Daoy (cell line): ENCODE data around the gene EFCAB8. TPM values are rescaled to one million over a fixed set of nuclear protein-coding genes. Genes with fewer than 3 reads are reported as not detected.
"Not testable (repeated sequence)": the region's sequence is repeated elsewhere in the genome, so short reads cannot be mapped to it uniquely, and the experiment has no call there.

Source experiments
- DNase-seq: peaks from one replicate; pipeline ENCODE4 v3.0.0-alpha.2; 2015; ENCODE audit warnings: low read depth
- total RNA-seq: library from RNA; depleted of rRNA; stranded (reverse); fragments of >200 nt; shearing (Covaris generic); gene quantifications from 2 replicates; pipeline ENCODE4 v1.2.3, GENCODE V29; 2014

Gene EFCAB8
- total RNA-seq, 1 experiment from 2014 or later: 1.2 TPM

GRCh38 chr20:32950539-32950938 is 91.8 kb downstream of the EFCAB8 start:
- DNase-seq: not testable (repeated sequence)

- no peak for DNase-seq
These were observed 98.7 kb downstream of the EFCAB8 start for GRCh38 chr20:32957459-32957858.

- no peak for DNase-seq
These were observed 99.9 kb downstream of the EFCAB8 start for GRCh38 chr20:32958574-32958973.

GRCh38 chr20:32959351-32960221 is 100.9 kb downstream of the EFCAB8 start:
- no peak for DNase-seq

- DNase-seq: no peak
These were observed 101.4 kb downstream of the EFCAB8 start for GRCh38 chr20:32960222-32960518.

GRCh38 chr20:32960849-32961731 is 102.4 kb downstream of the EFCAB8 start:
- no peak for DNase-seq

GRCh38 chr20:32962053-32962452 is 103.3 kb downstream of the EFCAB8 start:
- no peak for DNase-seq

- DNase-seq: not testable (repeated sequence)
These were observed 103.9 kb downstream of the EFCAB8 start for GRCh38 chr20:32962646-32963045.

GRCh38 chr20:32963176-32963575 is 104.5 kb downstream of the EFCAB8 start:
- no peak for DNase-seq

- no peak for DNase-seq
These were observed 105.9 kb downstream of the EFCAB8 start for GRCh38 chr20:32964575-32964974.

GRCh38 chr20:32965115-32965514 is 106.4 kb downstream of the EFCAB8 start:
- no peak for DNase-seq

GRCh38 chr20:32965581-32966373 is 107.1 kb downstream of the EFCAB8 start:
- DNase-seq: no peak

GRCh38 chr20:32966382-32966781 is 107.7 kb downstream of the EFCAB8 start:
- DNase-seq: no peak

GRCh38 chr20:32966881-32967781 is 108.4 kb downstream of the EFCAB8 start:
- DNase-seq: no peak

GRCh38 chr20:32967961-32968457 is 109.3 kb downstream of the EFCAB8 start:
- DNase-seq: no peak

GRCh38 chr20:32968478-32969241 is 109.9 kb downstream of the EFCAB8 start:
- no peak for DNase-seq

GRCh38 chr20:32969356-32970114 is 110.8 kb downstream of the EFCAB8 start:
- DNase-seq: no peak

- no peak for DNase-seq
These were observed 111.6 kb downstream of the EFCAB8 start for GRCh38 chr20:32970115-32970972.
